Upper lobe of right lung (tissue), 1 donor: Measurements from ENCODE around the gene RFT1. TPM values are rescaled to one million over a fixed set of nuclear protein-coding genes. Genes with fewer than 3 reads are reported as not detected.

Experiments used
- ATAC-seq: fragments of 200-7000 bp; cut with Tn5 transposase; one replicate; pipeline ENCODE4 v1.9.1; 2020; ENCODE audit warnings: mild to moderate bottlenecking, moderate library complexity
- DNase-seq: peaks from one replicate; pipeline ENCODE4 v3.0.0-alpha.2; 2020
- H3K27ac ChIP-seq: fragments of 200-600 bp; one replicate; pipeline ENCODE4 v1.8.0; 2022
- H3K27me3 ChIP-seq: fragments of 200-600 bp; one replicate; pipeline ENCODE4 v1.8.0; 2022; ENCODE audit warnings: mild to moderate bottlenecking
- H3K36me3 ChIP-seq: fragments of 200-600 bp; one replicate; pipeline ENCODE4 v1.8.0; 2022
- H3K4me1 ChIP-seq: fragments of 200-600 bp; one replicate; pipeline ENCODE4 v1.8.0; 2022
- H3K4me3 ChIP-seq: fragments of 200-600 bp; one replicate; pipeline ENCODE4 v1.8.0; 2022; ENCODE audit warnings: mild to moderate bottlenecking
- H3K9me3 ChIP-seq: fragments of 200-600 bp; one replicate; pipeline ENCODE4 v1.8.0; 2022
- intact Hi-C: fragments of 100-400 bp; cut with DNase I; formaldehyde crosslinking; loops from one replicate; pipeline ENCODE4 v1.11.0; 2022
- total RNA-seq: library from RNA; stranded (reverse); fragmentation: NEBNext Ultra II Directional; extraction: Animal tissue kit (Norgen Biotek cat#: 25700); gene quantifications from one replicate; pipeline ENCODE4 v1.2.1, GENCODE V29; 2021
- TF ChIP-seq, protein P1 (sequence below): fragments of 200-600 bp; IDR thresholded peaks from one replicate; pipeline ENCODE4 v1.8.0; 2022; ENCODE audit warnings: antibody characterized with exemption
- donor health status: DM: no; HTN: yes; CAD: no; lungs with severe emphysema.

Gene RFT1
- total RNA-seq, 1 donor from 2014 or later: 20.6 TPM

DNA sequence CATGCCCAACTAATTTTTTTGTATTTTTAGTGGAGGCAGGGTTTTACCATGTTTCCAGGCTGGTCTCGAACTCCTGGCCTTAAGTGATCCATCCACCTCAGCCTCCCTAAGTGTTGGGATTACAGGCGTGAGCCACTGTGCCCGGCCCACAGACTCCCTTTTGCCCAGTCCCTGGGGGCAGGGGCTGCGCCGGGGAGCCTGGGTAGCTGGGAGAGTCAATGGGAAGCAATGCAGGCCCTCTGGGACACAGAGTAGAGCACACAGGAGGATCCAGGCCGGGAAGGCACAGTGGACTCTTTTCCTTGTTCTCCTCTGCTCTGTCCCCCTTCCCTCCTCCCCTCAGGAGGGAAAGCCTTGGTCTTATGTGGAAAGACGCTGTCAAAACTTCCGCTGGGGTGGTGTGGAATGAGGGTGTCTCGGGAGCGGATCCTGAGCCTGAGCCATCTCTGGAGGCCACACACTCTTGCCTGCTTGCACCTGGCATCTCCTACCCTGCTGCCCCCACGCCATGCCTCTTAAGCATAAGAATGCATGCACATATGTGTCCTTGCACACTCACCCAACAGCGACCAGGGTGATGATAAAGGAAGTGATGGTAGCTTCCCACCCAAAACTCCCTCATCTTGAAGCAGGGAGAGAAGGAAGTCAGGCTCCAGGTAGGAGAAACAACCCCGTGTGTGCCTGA is 18.9 kb upstream of the RFT1 start:
- Histone ChIP-seq H3K36me3 (no peaks in the 10 kb centered on the region), H3K27me3 (no peaks in the 10 kb centered on the region), H3K27ac (no peak overlapping the region), H3K4me1 (peaks cover 33% of the 10 kb centered on the region), H3K9me3 (no peaks in the 10 kb centered on the region), H3K4me3 (no peak overlapping the region)
- ATAC-seq (no peak), DNase-seq (peak; percentile 48)
- intact Hi-C loops: no loop called here
- TF ChIP-seq, protein P1, sequence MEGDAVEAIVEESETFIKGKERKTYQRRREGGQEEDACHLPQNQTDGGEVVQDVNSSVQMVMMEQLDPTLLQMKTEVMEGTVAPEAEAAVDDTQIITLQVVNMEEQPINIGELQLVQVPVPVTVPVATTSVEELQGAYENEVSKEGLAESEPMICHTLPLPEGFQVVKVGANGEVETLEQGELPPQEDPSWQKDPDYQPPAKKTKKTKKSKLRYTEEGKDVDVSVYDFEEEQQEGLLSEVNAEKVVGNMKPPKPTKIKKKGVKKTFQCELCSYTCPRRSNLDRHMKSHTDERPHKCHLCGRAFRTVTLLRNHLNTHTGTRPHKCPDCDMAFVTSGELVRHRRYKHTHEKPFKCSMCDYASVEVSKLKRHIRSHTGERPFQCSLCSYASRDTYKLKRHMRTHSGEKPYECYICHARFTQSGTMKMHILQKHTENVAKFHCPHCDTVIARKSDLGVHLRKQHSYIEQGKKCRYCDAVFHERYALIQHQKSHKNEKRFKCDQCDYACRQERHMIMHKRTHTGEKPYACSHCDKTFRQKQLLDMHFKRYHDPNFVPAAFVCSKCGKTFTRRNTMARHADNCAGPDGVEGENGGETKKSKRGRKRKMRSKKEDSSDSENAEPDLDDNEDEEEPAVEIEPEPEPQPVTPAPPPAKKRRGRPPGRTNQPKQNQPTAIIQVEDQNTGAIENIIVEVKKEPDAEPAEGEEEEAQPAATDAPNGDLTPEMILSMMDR: no peak

DNA sequence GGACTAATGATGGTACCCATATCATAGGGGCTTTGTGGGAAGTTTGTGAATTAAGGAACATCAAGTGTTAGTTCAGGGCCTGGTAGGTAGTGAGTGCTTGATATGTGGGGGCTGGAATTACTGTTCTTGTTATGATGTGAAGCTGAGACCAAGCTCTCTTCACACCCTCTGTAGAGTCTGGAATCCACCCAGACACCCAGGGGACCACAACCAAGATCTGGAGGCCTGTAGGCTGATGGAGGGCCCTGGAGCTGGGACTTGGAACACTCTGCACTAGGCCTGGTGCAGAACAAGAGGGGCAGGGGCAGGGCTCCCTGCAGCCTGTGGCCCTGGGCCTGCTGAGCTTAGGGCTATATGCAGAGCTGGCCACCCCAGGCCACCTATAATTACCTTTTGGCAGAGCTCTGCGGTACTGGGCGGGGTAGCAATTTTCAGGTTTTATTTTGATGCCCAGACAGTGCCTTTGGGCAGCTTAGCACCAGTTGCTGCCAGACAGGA is 17.7 kb upstream of the RFT1 start:
- intact Hi-C loops: no loop called here
- no peak overlapping the region for H3K27ac ChIP-seq
- H3K4me1 ChIP-seq: peaks cover 24% of the 10 kb centered on the region

DNA sequence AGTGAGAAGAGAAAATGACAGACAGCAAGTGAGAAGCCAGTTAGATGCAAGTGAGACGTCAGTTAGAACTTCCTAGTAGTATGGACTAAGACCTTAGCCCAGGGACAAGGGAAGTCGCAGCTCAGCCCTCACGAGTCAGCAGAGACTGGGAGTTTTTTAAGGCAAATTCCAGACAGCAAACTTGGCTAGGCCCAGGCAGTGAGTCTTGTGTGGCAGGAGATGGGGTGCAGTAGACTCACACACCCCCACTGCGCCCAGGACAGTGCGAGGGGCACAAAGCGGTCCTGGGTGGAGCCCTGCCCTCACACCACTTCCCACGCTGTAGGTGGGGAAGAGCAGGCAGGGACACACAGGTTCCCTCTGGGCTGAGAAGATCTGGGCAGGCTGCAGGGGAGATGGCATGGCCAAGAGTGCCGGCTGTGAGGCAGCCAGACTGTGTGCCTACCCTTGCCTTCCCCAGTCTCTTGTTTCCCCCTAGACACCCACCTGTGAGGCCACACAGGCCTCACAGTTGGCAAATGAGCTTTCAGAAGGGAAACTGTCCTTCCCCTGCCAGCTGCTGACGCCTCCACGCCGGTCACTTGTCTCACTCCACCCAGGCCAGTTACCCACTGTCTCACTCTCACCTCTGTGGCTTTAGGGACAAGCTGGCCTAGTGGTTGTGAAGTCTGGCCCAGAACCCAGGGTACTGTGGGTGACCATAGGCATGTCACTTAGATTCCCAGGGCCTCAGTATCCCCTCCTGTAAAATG is 17.1 kb upstream of the RFT1 start:
- DNase-seq: peak; percentile 55
- TF ChIP-seq, protein P1: no peak
- peak; percentile 38 for ATAC-seq
- Histone ChIP-seq H3K27me3 (no peaks in the 10 kb centered on the region), H3K36me3 (no peaks in the 10 kb centered on the region), H3K9me3 (no peaks in the 10 kb centered on the region), H3K4me3 (no peak overlapping the region), H3K4me1 (peaks cover 24% of the 10 kb centered on the region), H3K27ac (peak overlapping the region; percentile 8)
- intact Hi-C loops: no loop called here

More for the DNA sequence above, 17.7 kb upstream of the RFT1 start:
- TF ChIP-seq, protein P1: no peak
- Histone ChIP-seq H3K36me3 (no peaks in the 10 kb centered on the region), H3K27me3 (no peaks in the 10 kb centered on the region), H3K9me3 (no peaks in the 10 kb centered on the region), H3K4me3 (no peak overlapping the region)
- ATAC-seq: no peak
- peak; percentile 42 for DNase-seq

DNA sequence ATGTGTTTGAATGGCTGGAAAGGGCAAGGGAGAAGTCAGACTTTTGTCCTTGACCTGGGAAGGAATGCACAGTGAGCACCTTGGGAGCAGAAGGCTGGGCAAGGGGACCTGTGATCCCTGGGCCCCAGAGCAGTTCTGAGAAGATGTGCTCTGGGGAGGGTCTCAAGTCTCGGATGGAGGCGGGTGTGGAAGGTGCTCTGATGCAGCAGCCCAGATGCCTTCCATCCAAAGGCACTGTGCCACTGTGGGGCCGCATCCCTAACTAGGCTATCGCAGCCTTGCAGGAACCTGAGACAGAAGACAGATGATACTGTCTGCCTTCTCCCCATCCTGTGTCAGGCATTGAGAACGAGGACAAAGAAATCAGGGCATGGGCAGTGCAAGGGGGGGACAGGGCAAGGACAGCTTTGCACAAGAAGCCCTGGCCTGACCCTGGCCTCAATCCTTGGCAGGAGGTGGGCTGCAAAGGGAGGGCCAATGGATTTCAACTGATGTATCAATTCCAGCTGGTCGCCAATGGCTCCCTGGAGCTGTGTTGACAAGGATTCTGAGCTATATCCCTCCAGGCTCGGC is 16.2 kb upstream of the RFT1 start:
- DNase-seq: no peak

DNA sequence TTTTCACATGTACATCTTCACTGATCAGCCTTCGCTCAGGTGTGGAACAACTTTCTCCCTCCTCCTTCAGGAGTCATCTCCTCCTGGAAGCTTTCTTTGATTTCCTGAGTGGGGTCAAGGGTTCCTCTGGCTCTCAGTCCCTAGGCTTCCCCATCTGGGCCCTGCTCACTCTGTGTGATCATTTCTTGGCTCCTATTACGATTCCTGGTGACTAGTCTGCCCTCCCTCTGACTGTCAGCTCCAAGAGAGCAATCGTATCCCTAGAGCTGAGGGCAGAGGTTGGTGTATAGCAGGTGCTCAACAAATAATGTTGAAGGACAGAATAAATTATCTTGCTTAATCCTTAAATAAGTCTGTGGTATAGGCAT is 15.5 kb upstream of the RFT1 start:
- Histone ChIP-seq H3K9me3 (no peaks in the 10 kb centered on the region), H3K36me3 (no peaks in the 10 kb centered on the region), H3K4me3 (no peak overlapping the region), H3K4me1 (peaks cover 29% of the 10 kb centered on the region), H3K27me3 (no peaks in the 10 kb centered on the region), H3K27ac (no peak overlapping the region)
- TF ChIP-seq, protein P1: no peak
- intact Hi-C loops: no loop called here
- DNase-seq (no peak), ATAC-seq (no peak)

More for the DNA sequence above, 16.2 kb upstream of the RFT1 start:
- H3K4me1 ChIP-seq: peaks cover 31% of the 10 kb centered on the region
- no peak overlapping the region for H3K4me3 ChIP-seq
- no peaks in the 10 kb centered on the region for H3K9me3 ChIP-seq
- intact Hi-C loops: no loop called here
- ATAC-seq: no peak
- no peaks in the 10 kb centered on the region for H3K27me3 ChIP-seq
- H3K27ac ChIP-seq: peak overlapping the region; percentile 8
- no peaks in the 10 kb centered on the region for H3K36me3 ChIP-seq
- TF ChIP-seq, protein P1: no peak
